GM23338 (cell line): ENCODE measurements around the gene ATL2. TPM values are rescaled to one million over a fixed set of nuclear protein-coding genes. Genes with fewer than 3 reads are reported as not detected.

Experiments used
- ATAC-seq: fragments of 200-7000 bp; cut with Tn5 transposase; 3 replicates; pipeline ENCODE4 v1.9.1; 2020
- DNase-seq: peaks from one replicate; pipeline ENCODE4 v3.0.0-alpha.2; 2015; ENCODE audit warnings: low spot score
- H2AFZ ChIP-seq: fragments of 200-600 bp; sonication (generic); 2 replicates; pipeline ENCODE4 v1.8.0; 2016; ENCODE audit warnings: antibody characterized with exemption, mild to moderate bottlenecking, moderate library complexity
- H3F3A ChIP-seq: fragments of 200-600 bp; sonication (generic); replicated peaks from 2 replicates; pipeline ENCODE4 v1.8.0; 2017; ENCODE audit warnings: antibody characterized with exemption, mixed run types, low read depth
- H3K27ac ChIP-seq: fragments of 200-600 bp; sonication (generic); 2 replicates; pipeline ENCODE4 v1.6.1; 2016; ENCODE audit warnings: low read depth
- H3K27me3 ChIP-seq: fragments of 200-600 bp; sonication (generic); 2 replicates; pipeline ENCODE4 v1.8.0; 2016; ENCODE audit warnings: mild to moderate bottlenecking, mixed run types, moderate library complexity; ENCODE audit not compliant: insufficient read depth
- H3K36me3 ChIP-seq: fragments of 200-600 bp; sonication (generic); 2 replicates; pipeline ENCODE4 v1.8.0; 2016; ENCODE audit warnings: mild to moderate bottlenecking; ENCODE audit not compliant: insufficient read depth
- H3K4me1 ChIP-seq: fragments of 200-600 bp; sonication (generic); 2 replicates; pipeline ENCODE4 v1.8.0; 2016; ENCODE audit warnings: mild to moderate bottlenecking, moderate library complexity; ENCODE audit not compliant: insufficient read depth
- H3K4me2 ChIP-seq: fragments of 200-600 bp; sonication (generic); 2 replicates; pipeline ENCODE4 v1.7.1; 2017; ENCODE audit warnings: mixed run types
- H3K4me3 ChIP-seq: fragments of 200-600 bp; sonication (generic); 2 replicates; pipeline ENCODE4 v1.6.1; 2016; ENCODE audit warnings: mixed run types
- H3K79me2 ChIP-seq: fragments of 200-600 bp; sonication (generic); replicated peaks from 2 replicates; pipeline ENCODE4 v1.8.0; 2017; ENCODE audit warnings: mild to moderate bottlenecking; ENCODE audit not compliant: insufficient read depth
- H3K9me2 ChIP-seq: fragments of 200-600 bp; sonication (generic); 2 replicates; pipeline ENCODE4 v1.8.0; 2017; ENCODE audit not compliant: insufficient read depth
- H4K20me1 ChIP-seq: fragments of 200-600 bp; sonication (generic); replicated peaks from 2 replicates; pipeline ENCODE4 v1.8.0; 2017; ENCODE audit warnings: mild to moderate bottlenecking; ENCODE audit not compliant: insufficient read depth
- H3K27ac Mint-ChIP-seq: 2 replicates; pipeline ENCODE4 v1.8.0; 2020; ENCODE audit warnings: inconsistent platforms, mild to moderate bottlenecking, moderate library complexity, mixed read lengths
- H3K27me3 Mint-ChIP-seq: 3 replicates; pipeline ENCODE4 v1.8.0; 2022; ENCODE audit warnings: low read depth, mild to moderate bottlenecking, moderate library complexity, mixed read lengths, inconsistent platforms; ENCODE audit not compliant: insufficient read depth, poor library complexity
- H3K36me3 Mint-ChIP-seq: 3 replicates; pipeline ENCODE4 v1.8.0; 2021; ENCODE audit warnings: low read depth, mild to moderate bottlenecking, inconsistent platforms, moderate library complexity, mixed read lengths
- H3K4me1 Mint-ChIP-seq: 3 replicates; pipeline ENCODE4 v1.8.0; 2020; ENCODE audit warnings: mild to moderate bottlenecking, inconsistent platforms, mixed read lengths
- H3K4me3 Mint-ChIP-seq: 3 replicates; pipeline ENCODE4 v1.8.0; 2021; ENCODE audit warnings: moderate library complexity, mild to moderate bottlenecking, inconsistent platforms, mixed read lengths
- H3K9me3 Mint-ChIP-seq: 3 replicates; pipeline ENCODE4 v1.8.0; 2020; ENCODE audit warnings: moderate library complexity, mild to moderate bottlenecking, inconsistent platforms, mixed read lengths
- CREB1 ChIP-seq: fragments of 250-450 bp; sonication (Bioruptor Pico); IDR thresholded peaks from 2 replicates; pipeline ENCODE4 v1.5.0; 2020; ENCODE audit warnings: low read depth, mild to moderate bottlenecking, moderate library complexity
- EZH2 ChIP-seq: fragments of 200-600 bp; sonication (generic); IDR thresholded peaks from one replicate; pipeline ENCODE4 v1.8.0; 2017; ENCODE audit warnings: antibody characterized with exemption, mild to moderate bottlenecking, low read depth; ENCODE audit not compliant: unreplicated experiment
- EZH2phosphoT487 ChIP-seq: fragments of 200-600 bp; sonication (generic); IDR thresholded peaks from one replicate; pipeline ENCODE4 v1.8.1; 2018; ENCODE audit warnings: antibody characterized with exemption; ENCODE audit not compliant: unreplicated experiment
- JUNB ChIP-seq: IDR thresholded peaks from one replicate; pipeline ENCODE4 v1.6.1; 2016; ENCODE audit warnings: antibody characterized with exemption; ENCODE audit not compliant: unreplicated experiment
- NANOG ChIP-seq: IDR thresholded peaks from 2 replicates; pipeline ENCODE4 v1.6.1; 2016; ENCODE audit warnings: antibody characterized with exemption, borderline replicate concordance
- POLR2AphosphoS5 ChIP-seq: IDR thresholded peaks from 2 replicates; pipeline ENCODE4 v1.6.1; 2016; ENCODE audit warnings: antibody characterized with exemption, low read depth
- STAT1 ChIP-seq: IDR thresholded peaks from one replicate; pipeline ENCODE4 v1.6.1; 2016; ENCODE audit warnings: antibody characterized with exemption; ENCODE audit not compliant: unreplicated experiment
- ZNF114 ChIP-seq: fragments of 250-450 bp; sonication (Bioruptor Pico); IDR thresholded peaks from 2 replicates; pipeline ENCODE4 v1.5.0; 2020; ENCODE audit warnings: mild to moderate bottlenecking, moderate library complexity
- ZNF331 ChIP-seq: fragments of 250-450 bp; sonication (Bioruptor Pico); IDR thresholded peaks from 2 replicates; pipeline ENCODE4 v1.5.0; 2020; ENCODE audit warnings: low read depth, mild to moderate bottlenecking, moderate library complexity
- polyA plus RNA-seq: library from polyadenylated mRNA; unstranded; fragments of >200 nt; fragmentation: Nextera tagmentation; extraction: Ambion mirVana; gene quantifications from 2 replicates; pipeline ENCODE4 v1.2.1, GENCODE V29; 2016
- total RNA-seq: library from RNA; depleted of rRNA; stranded (reverse); fragments of >200 nt; shearing (Covaris generic); gene quantifications from 2 replicates; pipeline ENCODE4 v1.2.3, GENCODE V29; 2014
- TF ChIP-seq, protein P1 (sequence below): IDR thresholded peaks from one replicate; pipeline ENCODE4 v1.6.1; 2018; ENCODE audit warnings: antibody characterized with exemption; ENCODE audit not compliant: unreplicated experiment
- TF ChIP-seq, protein P2 (sequence below), 2 experiments: fragments of 200-600 bp in 1 of 2; sonication (generic) in 1 of 2; conservative IDR thresholded peaks; 2 replicates each; pipeline versions ENCODE4 v1.5.1 to v1.6.1; 2016 to 2017; ENCODE audit warnings: antibody characterized with exemption in 2 of 2, low read depth in 2 of 2, mild to moderate bottlenecking in 2 of 2, moderate library complexity in 1 of 2
- TF ChIP-seq, protein P3 (sequence below): IDR thresholded peaks from 2 replicates; pipeline ENCODE4 v1.6.1; 2016; ENCODE audit warnings: antibody characterized with exemption

Gene ATL2
- total and polyA plus RNA-seq, 2 experiments from 2014 or later = 30.2 to 140 TPM

- TF ChIP-seq, protein P1, sequence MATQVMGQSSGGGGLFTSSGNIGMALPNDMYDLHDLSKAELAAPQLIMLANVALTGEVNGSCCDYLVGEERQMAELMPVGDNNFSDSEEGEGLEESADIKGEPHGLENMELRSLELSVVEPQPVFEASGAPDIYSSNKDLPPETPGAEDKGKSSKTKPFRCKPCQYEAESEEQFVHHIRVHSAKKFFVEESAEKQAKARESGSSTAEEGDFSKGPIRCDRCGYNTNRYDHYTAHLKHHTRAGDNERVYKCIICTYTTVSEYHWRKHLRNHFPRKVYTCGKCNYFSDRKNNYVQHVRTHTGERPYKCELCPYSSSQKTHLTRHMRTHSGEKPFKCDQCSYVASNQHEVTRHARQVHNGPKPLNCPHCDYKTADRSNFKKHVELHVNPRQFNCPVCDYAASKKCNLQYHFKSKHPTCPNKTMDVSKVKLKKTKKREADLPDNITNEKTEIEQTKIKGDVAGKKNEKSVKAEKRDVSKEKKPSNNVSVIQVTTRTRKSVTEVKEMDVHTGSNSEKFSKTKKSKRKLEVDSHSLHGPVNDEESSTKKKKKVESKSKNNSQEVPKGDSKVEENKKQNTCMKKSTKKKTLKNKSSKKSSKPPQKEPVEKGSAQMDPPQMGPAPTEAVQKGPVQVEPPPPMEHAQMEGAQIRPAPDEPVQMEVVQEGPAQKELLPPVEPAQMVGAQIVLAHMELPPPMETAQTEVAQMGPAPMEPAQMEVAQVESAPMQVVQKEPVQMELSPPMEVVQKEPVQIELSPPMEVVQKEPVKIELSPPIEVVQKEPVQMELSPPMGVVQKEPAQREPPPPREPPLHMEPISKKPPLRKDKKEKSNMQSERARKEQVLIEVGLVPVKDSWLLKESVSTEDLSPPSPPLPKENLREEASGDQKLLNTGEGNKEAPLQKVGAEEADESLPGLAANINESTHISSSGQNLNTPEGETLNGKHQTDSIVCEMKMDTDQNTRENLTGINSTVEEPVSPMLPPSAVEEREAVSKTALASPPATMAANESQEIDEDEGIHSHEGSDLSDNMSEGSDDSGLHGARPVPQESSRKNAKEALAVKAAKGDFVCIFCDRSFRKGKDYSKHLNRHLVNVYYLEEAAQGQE = no peak
- TF ChIP-seq EZH2 (no peak), JUNB (no peak)
- TF ChIP-seq, protein P2, sequence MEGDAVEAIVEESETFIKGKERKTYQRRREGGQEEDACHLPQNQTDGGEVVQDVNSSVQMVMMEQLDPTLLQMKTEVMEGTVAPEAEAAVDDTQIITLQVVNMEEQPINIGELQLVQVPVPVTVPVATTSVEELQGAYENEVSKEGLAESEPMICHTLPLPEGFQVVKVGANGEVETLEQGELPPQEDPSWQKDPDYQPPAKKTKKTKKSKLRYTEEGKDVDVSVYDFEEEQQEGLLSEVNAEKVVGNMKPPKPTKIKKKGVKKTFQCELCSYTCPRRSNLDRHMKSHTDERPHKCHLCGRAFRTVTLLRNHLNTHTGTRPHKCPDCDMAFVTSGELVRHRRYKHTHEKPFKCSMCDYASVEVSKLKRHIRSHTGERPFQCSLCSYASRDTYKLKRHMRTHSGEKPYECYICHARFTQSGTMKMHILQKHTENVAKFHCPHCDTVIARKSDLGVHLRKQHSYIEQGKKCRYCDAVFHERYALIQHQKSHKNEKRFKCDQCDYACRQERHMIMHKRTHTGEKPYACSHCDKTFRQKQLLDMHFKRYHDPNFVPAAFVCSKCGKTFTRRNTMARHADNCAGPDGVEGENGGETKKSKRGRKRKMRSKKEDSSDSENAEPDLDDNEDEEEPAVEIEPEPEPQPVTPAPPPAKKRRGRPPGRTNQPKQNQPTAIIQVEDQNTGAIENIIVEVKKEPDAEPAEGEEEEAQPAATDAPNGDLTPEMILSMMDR (conservative IDR thresholded peaks at IDR 0.05; ENCODE audit: low read depth in 2 of 2) = no peak
These were observed 6.4 kb downstream of the ATL2 start (continued) for GRCh38 chr2:38370664-38371063.

- no peaks in the 10 kb centered on the region for H3K4me1 Mint-ChIP-seq
- H3K36me3 ChIP-seq = no peaks in the 10 kb centered on the region
- H3K36me3 Mint-ChIP-seq = peaks cover 5% of the 10 kb centered on the region; the same call in 1 of the 3 replicates
- peaks cover 1% of the 10 kb centered on the region for H3K27me3 Mint-ChIP-seq
- H4K20me1 ChIP-seq = peaks cover 63% of the 10 kb centered on the region
- no peak overlapping the region for H3K27ac Mint-ChIP-seq
- H3K4me1 ChIP-seq = no peaks in the 10 kb centered on the region; the same call in 1 of the 2 replicates
- H3K4me3 Mint-ChIP-seq = no peak overlapping the region
- no peak overlapping the region for H2AFZ ChIP-seq
- ATAC-seq (no peak), DNase-seq (no peak)
- no peak overlapping the region for H3K4me2 ChIP-seq
- no peaks in the 10 kb centered on the region for H3K9me2 ChIP-seq
- no peaks in the 10 kb centered on the region for H3K9me3 Mint-ChIP-seq
- peaks cover 100% of the 10 kb centered on the region for H3K79me2 ChIP-seq
- no peak overlapping the region for H3K27ac ChIP-seq
- H3F3A ChIP-seq = no peaks in the 10 kb centered on the region
- no peak overlapping the region for H3K4me3 ChIP-seq
- H3K27me3 ChIP-seq = no peaks in the 10 kb centered on the region
- TF ChIP-seq CREB1 (no peak), ZNF331 (no peak), EZH2 (no peak), POLR2AphosphoS5 (no peak), NANOG (no peak), STAT1 (no peak), ZNF114 (no peak), JUNB (no peak), EZH2phosphoT487 (no peak)
- TF ChIP-seq, protein P2 (conservative IDR thresholded peaks at IDR 0.05; ENCODE audit: low read depth in 2 of 2) = no peak
- TF ChIP-seq, protein P3, sequence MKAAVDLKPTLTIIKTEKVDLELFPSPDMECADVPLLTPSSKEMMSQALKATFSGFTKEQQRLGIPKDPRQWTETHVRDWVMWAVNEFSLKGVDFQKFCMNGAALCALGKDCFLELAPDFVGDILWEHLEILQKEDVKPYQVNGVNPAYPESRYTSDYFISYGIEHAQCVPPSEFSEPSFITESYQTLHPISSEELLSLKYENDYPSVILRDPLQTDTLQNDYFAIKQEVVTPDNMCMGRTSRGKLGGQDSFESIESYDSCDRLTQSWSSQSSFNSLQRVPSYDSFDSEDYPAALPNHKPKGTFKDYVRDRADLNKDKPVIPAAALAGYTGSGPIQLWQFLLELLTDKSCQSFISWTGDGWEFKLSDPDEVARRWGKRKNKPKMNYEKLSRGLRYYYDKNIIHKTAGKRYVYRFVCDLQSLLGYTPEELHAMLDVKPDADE = no peak
- TF ChIP-seq, protein P1 = no peak
These were observed 14.8 kb downstream of the ATL2 start for GRCh38 chr2:38362232-38362631.
